Hepatocyte (in vitro differentiated cells): Measurements from ENCODE around the gene C20orf202. TPM values are rescaled to one million over a fixed set of nuclear protein-coding genes. Genes with fewer than 3 reads are reported as not detected.

Experiments
- DNase-seq: peaks from one replicate; pipeline ENCODE4 v3.0.0-alpha.2; 2016; ENCODE audit warnings: low spot score
- H2AFZ ChIP-seq: fragments of 200-600 bp; sonication (generic); 2 replicates; pipeline ENCODE4 v1.6.0; 2016; ENCODE audit warnings: antibody characterized with exemption, mild to moderate bottlenecking
- H3K27ac ChIP-seq: fragments of 200-600 bp; sonication (generic); 2 replicates; pipeline ENCODE4 v1.5.1; 2016; ENCODE audit warnings: mild to moderate bottlenecking
- H3K27me3 ChIP-seq: fragments of 200-600 bp; sonication (generic); 2 replicates; pipeline ENCODE4 v1.6.1; 2016
- H3K36me3 ChIP-seq: fragments of 200-600 bp; sonication (generic); replicated peaks from 2 replicates; pipeline ENCODE4 v1.5.1; 2016; ENCODE audit warnings: low read depth; ENCODE audit not compliant: insufficient read depth
- H3K4me1 ChIP-seq: fragments of 200-600 bp; sonication (generic); 2 replicates; pipeline ENCODE4 v1.5.1; 2016; ENCODE audit warnings: mild to moderate bottlenecking, moderate library complexity; ENCODE audit not compliant: insufficient read depth
- H3K4me2 ChIP-seq: fragments of 200-600 bp; sonication (generic); 2 replicates; pipeline ENCODE4 v1.6.0; 2016
- H3K4me3 ChIP-seq: fragments of 200-600 bp; sonication (generic); 2 replicates; pipeline ENCODE4 v1.5.1; 2016; ENCODE audit warnings: mild to moderate bottlenecking
- H3K79me2 ChIP-seq: fragments of 200-600 bp; sonication (generic); 2 replicates; pipeline ENCODE4 v1.6.0; 2017; ENCODE audit warnings: mild to moderate bottlenecking
- H3K9me2 ChIP-seq: fragments of 200-600 bp; sonication (generic); replicated peaks from 2 replicates; pipeline ENCODE4 v1.6.0; 2017; ENCODE audit warnings: mild to moderate bottlenecking; ENCODE audit not compliant: insufficient read depth
- H3K9me3 ChIP-seq: fragments of 200-600 bp; sonication (generic); 2 replicates; pipeline ENCODE4 v1.5.1; 2016; ENCODE audit warnings: low read depth, mild to moderate bottlenecking
- H4K20me1 ChIP-seq: fragments of 200-600 bp; sonication (generic); 2 replicates; pipeline ENCODE4 v1.6.0; 2016; ENCODE audit warnings: mild to moderate bottlenecking; ENCODE audit not compliant: insufficient read depth, poor library complexity, severe bottlenecking
- EZH2 ChIP-seq: fragments of 200-600 bp; sonication (generic); IDR thresholded peaks from 2 replicates; pipeline ENCODE4 v1.6.1; 2016; ENCODE audit warnings: antibody characterized with exemption, mild to moderate bottlenecking, borderline replicate concordance
- EZH2phosphoT487 ChIP-seq: fragments of 200-600 bp; sonication (generic); IDR thresholded peaks from one replicate; pipeline ENCODE4 v1.6.1; 2018; ENCODE audit warnings: antibody characterized with exemption, mild to moderate bottlenecking, low read depth, moderate library complexity; ENCODE audit not compliant: unreplicated experiment, severe bottlenecking
- WGBS: methylation state at CpG from one replicate; pipeline ENCODE4 v1.1.6; 2016; ENCODE audit warnings: low lambda C conversion rate; ENCODE audit errors: missing lambda C conversion rate; 5-methylcytosine and 5-hydroxymethylcytosine counted together
- polyA plus RNA-seq: library from polyadenylated mRNA; unstranded; fragments of >200 nt; fragmentation: Nextera tagmentation; extraction: Ambion mirVana; gene quantifications from 2 replicates; pipeline ENCODE4 v1.2.1, GENCODE V29; 2016
- total RNA-seq: library from RNA; depleted of rRNA; stranded (reverse); fragments of >200 nt; gene quantifications from 2 replicates; pipeline ENCODE4 v1.2.3, GENCODE V29; 2014
- TF ChIP-seq, protein P1 (sequence below): fragments of 200-600 bp; sonication (generic); IDR thresholded peaks from 2 replicates; pipeline ENCODE4 v1.5.1; 2016; ENCODE audit warnings: antibody characterized with exemption, mild to moderate bottlenecking; ENCODE audit not compliant: poor library complexity

Gene C20orf202
- total and polyA plus RNA-seq, 2 experiments from 2014 or later: 0.35 to 1.6 TPM

DNA sequence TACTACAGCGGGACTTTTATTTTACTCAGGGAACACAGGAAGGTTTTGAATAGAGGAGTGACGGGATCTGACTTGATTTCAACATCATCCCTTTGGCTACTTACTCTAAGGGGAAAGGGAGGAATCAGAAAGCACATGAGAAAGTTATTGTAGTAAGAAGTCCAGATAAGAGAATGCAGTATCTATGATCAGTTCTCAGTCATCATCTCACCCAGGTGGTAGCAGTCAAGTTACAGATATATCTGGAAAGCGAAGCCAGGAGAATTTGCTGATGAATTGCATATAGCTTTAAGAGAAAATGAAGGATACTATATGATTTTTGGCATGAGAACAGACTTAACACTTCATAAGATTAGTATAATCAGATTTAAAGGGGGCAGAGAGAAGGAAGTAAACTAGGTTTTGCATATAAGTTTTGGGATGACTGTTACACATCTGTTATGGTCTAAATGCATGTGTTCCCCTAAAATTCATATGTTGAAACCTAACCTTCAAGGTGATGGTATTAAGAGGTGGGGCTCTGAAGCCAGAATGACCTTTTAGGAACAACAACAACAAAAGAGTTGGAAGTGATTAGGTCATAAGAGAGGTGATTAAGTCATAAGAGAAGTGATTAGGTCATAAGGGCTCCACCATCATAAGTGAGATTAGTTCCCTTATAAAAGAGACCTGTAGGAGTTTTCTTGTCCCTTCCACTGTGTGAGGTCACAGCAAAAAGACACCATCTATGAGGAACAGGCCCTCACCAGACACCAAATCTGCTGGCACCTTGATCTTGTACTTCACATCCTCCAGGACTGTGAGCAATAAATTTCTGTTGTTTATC, 29.2 kb downstream of the C20orf202 start:
- no peaks in the 10 kb centered on the region for H3K79me2 ChIP-seq
- TF ChIP-seq, protein P1, sequence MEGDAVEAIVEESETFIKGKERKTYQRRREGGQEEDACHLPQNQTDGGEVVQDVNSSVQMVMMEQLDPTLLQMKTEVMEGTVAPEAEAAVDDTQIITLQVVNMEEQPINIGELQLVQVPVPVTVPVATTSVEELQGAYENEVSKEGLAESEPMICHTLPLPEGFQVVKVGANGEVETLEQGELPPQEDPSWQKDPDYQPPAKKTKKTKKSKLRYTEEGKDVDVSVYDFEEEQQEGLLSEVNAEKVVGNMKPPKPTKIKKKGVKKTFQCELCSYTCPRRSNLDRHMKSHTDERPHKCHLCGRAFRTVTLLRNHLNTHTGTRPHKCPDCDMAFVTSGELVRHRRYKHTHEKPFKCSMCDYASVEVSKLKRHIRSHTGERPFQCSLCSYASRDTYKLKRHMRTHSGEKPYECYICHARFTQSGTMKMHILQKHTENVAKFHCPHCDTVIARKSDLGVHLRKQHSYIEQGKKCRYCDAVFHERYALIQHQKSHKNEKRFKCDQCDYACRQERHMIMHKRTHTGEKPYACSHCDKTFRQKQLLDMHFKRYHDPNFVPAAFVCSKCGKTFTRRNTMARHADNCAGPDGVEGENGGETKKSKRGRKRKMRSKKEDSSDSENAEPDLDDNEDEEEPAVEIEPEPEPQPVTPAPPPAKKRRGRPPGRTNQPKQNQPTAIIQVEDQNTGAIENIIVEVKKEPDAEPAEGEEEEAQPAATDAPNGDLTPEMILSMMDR: no peak
- TF ChIP-seq EZH2phosphoT487 (no peak), EZH2 (no peak)
- no peaks in the 10 kb centered on the region for H3K36me3 ChIP-seq
- no peaks in the 10 kb centered on the region for H3K9me2 ChIP-seq
- H2AFZ ChIP-seq: no peak overlapping the region
- H3K4me1 ChIP-seq: no peaks in the 10 kb centered on the region
- no peak overlapping the region for H3K4me2 ChIP-seq
- no peak for DNase-seq
- H3K4me3 ChIP-seq: no peak overlapping the region
- H3K27me3 ChIP-seq: peaks cover 31% of the 10 kb centered on the region
- no peaks in the 10 kb centered on the region for H4K20me1 ChIP-seq
- H3K27ac ChIP-seq: no peak overlapping the region
- WGBS: 94% methylated on average over 3 of the region's 3 CpGs
- H3K9me3 ChIP-seq: no peaks in the 10 kb centered on the region

DNA sequence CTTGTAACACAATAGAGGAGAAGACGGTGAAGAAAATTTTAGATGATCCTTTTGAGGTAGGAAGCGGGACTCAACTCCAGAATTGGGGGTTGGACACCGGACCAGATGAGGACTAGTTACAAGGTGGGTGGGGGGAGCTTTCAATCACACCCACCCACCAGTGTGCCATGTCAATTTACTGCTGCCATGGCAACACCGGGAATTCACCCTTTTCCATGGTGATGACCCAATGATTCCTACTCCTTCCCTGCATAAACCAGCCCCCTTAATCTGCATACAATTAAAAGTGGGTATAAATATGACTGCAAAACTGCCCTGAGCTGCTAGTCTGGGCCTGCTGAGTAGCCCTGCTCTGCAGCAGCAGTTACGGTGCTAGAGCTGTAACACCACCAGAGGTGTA, 37.3 kb downstream of the C20orf202 start:
- no peaks in the 10 kb centered on the region for H3K4me1 ChIP-seq
- 79% methylated on average over 5 of the region's 5 CpGs for WGBS
- DNase-seq: no peak
- H3K27me3 ChIP-seq: peaks cover 11% of the 10 kb centered on the region
- no peak overlapping the region for H2AFZ ChIP-seq
- no peaks in the 10 kb centered on the region for H3K79me2 ChIP-seq
- H3K9me3 ChIP-seq: no peaks in the 10 kb centered on the region
- no peak overlapping the region for H3K27ac ChIP-seq
- H3K36me3 ChIP-seq: no peaks in the 10 kb centered on the region
- H3K9me2 ChIP-seq: no peaks in the 10 kb centered on the region
- no peak for TF ChIP-seq EZH2
- TF ChIP-seq, protein P1: no peak
- no peak for TF ChIP-seq EZH2phosphoT487
- H4K20me1 ChIP-seq: no peaks in the 10 kb centered on the region
- no peak overlapping the region for H3K4me3 ChIP-seq
- no peak overlapping the region for H3K4me2 ChIP-seq

DNA sequence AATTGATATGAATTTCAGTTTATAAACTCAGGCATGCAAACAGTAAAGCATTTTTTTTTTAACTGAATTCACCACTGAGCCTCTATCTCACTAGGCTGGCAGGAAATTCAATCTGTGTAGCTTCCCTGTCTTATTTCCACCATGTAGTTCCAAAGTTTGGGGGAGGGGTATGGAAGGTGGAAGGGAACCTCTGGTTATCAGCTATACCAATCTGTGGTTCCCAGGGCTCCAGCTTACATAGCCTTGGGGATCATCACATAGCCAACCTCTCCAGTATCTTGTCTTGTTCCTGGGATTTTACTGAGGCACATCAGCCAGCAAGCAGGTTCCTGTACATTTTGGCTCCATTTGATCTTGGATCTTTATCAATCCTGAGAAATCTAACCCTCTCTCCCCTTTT, 38.2 kb downstream of the C20orf202 start:
- no peaks in the 10 kb centered on the region for H4K20me1 ChIP-seq
- H3K27ac ChIP-seq: no peak overlapping the region
- H3K27me3 ChIP-seq: peaks cover 14% of the 10 kb centered on the region
- no peaks in the 10 kb centered on the region for H3K79me2 ChIP-seq
- no peak for DNase-seq
- no peaks in the 10 kb centered on the region for H3K4me1 ChIP-seq
- H2AFZ ChIP-seq: no peak overlapping the region
- no peaks in the 10 kb centered on the region for H3K9me2 ChIP-seq
- TF ChIP-seq EZH2 (no peak), EZH2phosphoT487 (no peak)
- TF ChIP-seq, protein P1: no peak
- no peak overlapping the region for H3K4me3 ChIP-seq
- H3K9me3 ChIP-seq: no peaks in the 10 kb centered on the region
- H3K36me3 ChIP-seq: no peaks in the 10 kb centered on the region
- H3K4me2 ChIP-seq: no peak overlapping the region
